ENCODE data around the gene PTTG1IP. TPM values are rescaled to one million over a fixed set of nuclear protein-coding genes. Genes with fewer than 3 reads are reported as not detected.
A peak's percentile ranks its signal among the peaks of the same experiment; 100 is the strongest.

The PTTG1IP gene
- total and polyA plus RNA-seq, 2 donors from 2014 or later = 187 to 378 TPM

DNA sequence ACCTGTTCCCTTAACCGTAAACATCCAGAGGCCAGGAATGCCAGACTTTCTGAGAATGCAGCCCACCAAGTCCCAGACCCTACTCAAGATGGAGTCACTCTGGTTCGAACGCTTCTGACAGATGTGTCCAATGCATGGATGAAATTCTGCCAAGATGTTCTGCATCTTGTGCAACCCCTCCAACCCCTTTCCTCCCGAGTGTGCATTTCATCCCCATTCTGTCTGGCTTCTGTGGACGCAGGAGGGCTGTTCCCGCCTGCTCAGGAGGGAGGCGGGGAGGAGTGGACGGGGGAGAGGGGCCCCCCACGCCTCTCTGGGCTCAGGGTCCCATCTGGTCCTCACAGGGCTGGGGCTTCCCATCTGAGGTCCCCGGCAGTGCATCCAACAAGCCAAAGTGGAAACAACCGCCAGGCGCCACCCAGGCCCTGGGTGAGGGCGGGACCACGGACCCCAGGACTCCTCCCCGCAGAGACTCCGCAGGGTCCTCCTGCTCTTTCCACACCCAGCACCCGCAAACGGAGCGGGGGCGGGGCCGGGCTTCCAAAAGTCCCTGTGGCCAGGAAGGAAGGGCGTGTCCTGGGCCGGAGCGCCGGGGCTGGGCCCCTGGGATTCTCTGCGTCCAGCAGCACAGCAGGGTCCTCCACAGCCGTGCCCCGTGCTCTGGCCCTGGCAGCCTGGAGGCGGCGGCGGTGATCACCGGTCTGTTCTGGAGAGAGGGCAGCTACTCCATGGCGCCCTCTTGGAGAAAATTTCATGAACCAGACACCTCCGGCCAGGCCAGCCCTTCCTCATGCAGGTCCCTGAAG lies 27.9 kb downstream of the PTTG1IP start:
- Histone ChIP-seq H3K4me3 (ENCODE audit: low read length in 3 of 3) (peak overlapping the region in 2 of 3 donors; percentile 1 to 43), H3K9me3 (ENCODE audit: control insufficient read depth in 2 of 3, insufficient read depth in 1 of 3, low read length in 3 of 3) (no peaks in the 10 kb centered on the region), H3K4me1 (ENCODE audit: control insufficient read depth in 2 of 3, insufficient read depth in 2 of 3, low read depth in 1 of 3, low read length in 3 of 3) (peaks cover 0 to 23% (median 9%) of the 10 kb centered on the region in 3 donors), H3K36me3 (ENCODE audit: control insufficient read depth in 2 of 3, insufficient read depth in 3 of 3, low read length in 3 of 3) (peaks cover 0 to 15% (median 9%) of the 10 kb centered on the region in 3 donors), H3K27ac (ENCODE audit: low read depth in 2 of 2, low read length in 2 of 2) (no peak overlapping the region), H3K27me3 (ENCODE audit: control insufficient read depth, insufficient read depth, low read length) (no peaks in the 10 kb centered on the region), H3K9ac (ENCODE audit: low read length in 3 of 3) (no peak overlapping the region)
- FAIRE-seq = no peak
- TF ChIP-seq, protein P1, sequence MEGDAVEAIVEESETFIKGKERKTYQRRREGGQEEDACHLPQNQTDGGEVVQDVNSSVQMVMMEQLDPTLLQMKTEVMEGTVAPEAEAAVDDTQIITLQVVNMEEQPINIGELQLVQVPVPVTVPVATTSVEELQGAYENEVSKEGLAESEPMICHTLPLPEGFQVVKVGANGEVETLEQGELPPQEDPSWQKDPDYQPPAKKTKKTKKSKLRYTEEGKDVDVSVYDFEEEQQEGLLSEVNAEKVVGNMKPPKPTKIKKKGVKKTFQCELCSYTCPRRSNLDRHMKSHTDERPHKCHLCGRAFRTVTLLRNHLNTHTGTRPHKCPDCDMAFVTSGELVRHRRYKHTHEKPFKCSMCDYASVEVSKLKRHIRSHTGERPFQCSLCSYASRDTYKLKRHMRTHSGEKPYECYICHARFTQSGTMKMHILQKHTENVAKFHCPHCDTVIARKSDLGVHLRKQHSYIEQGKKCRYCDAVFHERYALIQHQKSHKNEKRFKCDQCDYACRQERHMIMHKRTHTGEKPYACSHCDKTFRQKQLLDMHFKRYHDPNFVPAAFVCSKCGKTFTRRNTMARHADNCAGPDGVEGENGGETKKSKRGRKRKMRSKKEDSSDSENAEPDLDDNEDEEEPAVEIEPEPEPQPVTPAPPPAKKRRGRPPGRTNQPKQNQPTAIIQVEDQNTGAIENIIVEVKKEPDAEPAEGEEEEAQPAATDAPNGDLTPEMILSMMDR (IDR thresholded peaks at IDR 0.05; ENCODE audit: borderline replicate concordance, extremely low read depth, insufficient read depth) = peak; percentile 23
- intact Hi-C loops (cut with DNase I) = no loop called here
- peak; percentile 67 to 91 (median 82) for DNase-seq

DNA sequence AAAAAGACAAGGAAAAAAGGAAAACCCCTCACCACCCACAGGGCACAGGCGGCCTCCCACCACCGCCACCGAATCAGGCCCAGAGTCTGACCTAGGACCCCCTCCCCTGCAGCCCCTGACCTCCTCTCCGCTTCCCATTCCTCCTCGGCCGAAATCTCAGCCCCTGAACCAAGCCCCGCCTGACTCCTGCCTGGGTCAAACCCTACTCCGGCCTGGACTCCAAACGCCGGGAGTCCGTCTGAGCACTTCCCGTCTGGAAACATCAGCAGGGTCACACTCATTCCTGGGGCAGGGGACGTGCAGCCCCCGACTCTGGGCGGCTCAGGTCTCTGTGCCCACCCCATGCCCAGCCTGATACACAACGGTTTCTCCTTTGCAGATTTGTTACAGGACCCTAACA lies 29.2 kb downstream of the PTTG1IP start:
- FAIRE-seq = no peak
- Histone ChIP-seq H3K4me1 (ENCODE audit: control insufficient read depth in 2 of 3, insufficient read depth in 2 of 3, low read depth in 1 of 3, low read length in 3 of 3) (peaks cover 0 to 15% (median 8%) of the 10 kb centered on the region in 3 donors), H3K4me3 (ENCODE audit: low read length in 3 of 3) (no peak overlapping the region), H3K27me3 (ENCODE audit: control insufficient read depth, insufficient read depth, low read length) (no peaks in the 10 kb centered on the region), H3K27ac (ENCODE audit: low read depth in 2 of 2, low read length in 2 of 2) (no peak overlapping the region), H3K36me3 (ENCODE audit: control insufficient read depth in 2 of 3, insufficient read depth in 3 of 3, low read length in 3 of 3) (peaks cover 0 to 1% (median 1%) of the 10 kb centered on the region in 3 donors), H3K9me3 (ENCODE audit: control insufficient read depth in 2 of 3, insufficient read depth in 1 of 3, low read length in 3 of 3) (no peaks in the 10 kb centered on the region), H3K9ac (ENCODE audit: low read length in 3 of 3) (no peak overlapping the region)
- peak in 1 of 5 donors; percentile 73 for DNase-seq
- TF ChIP-seq, protein P1 (IDR thresholded peaks at IDR 0.05; ENCODE audit: borderline replicate concordance, extremely low read depth, insufficient read depth) = no peak
- intact Hi-C loops (cut with DNase I) = no loop called here

DNA sequence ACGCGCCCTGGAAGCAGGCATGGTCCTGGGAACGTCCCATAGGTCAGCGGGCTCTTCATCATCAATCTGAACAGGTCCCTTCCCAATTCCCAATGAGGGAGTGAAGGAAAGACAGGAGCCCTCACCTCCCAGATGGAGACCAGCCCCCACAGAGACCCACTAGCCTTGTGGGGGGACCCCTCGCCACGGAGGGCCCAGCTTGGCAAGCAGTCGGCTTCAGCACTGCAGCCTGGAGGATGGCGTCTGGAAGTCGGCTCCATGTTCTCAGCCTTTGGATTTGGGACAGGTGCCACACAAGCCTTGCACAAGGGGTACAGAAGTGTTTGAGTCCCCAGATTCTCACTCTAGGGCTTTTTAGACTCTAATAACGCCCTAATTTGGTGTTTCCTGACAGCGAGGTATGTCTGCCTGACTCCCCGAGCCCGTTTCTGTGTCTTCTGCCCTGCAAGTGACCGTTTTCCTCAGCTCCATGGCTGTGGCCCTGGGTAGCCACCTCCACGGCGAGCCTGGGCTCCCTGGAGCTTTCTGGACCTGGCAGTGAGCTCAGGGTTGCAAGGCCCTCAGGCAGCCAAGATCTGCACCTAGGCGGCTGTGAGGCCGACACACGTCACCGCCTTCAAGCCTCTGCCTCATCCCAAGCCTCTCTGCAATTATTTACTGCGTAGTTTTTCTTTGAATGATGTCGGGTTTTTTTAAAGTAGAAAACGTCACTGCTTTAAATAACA lies 30.6 kb downstream of the PTTG1IP start:
- TF ChIP-seq, protein P1 (IDR thresholded peaks at IDR 0.05; ENCODE audit: borderline replicate concordance, extremely low read depth, insufficient read depth) = no peak
- H3K4me3 ChIP-seq (ENCODE audit: low read length in 3 of 3) = no peak overlapping the region
- H3K27me3 ChIP-seq (ENCODE audit: control insufficient read depth, insufficient read depth, low read length) = no peaks in the 10 kb centered on the region
- intact Hi-C loops (cut with DNase I) = no loop called here
- H3K27ac ChIP-seq (ENCODE audit: low read depth in 2 of 2, low read length in 2 of 2) = no peak overlapping the region
- peak in 1 of 5 donors; percentile 55 for DNase-seq
- FAIRE-seq = no peak
- peaks cover 0 to 13% (median 6%) of the 10 kb centered on the region in 3 donors for H3K4me1 ChIP-seq (ENCODE audit: control insufficient read depth in 2 of 3, insufficient read depth in 2 of 3, low read depth in 1 of 3, low read length in 3 of 3)
- no peak overlapping the region for H3K9ac ChIP-seq (ENCODE audit: low read length in 3 of 3)
- H3K9me3 ChIP-seq (ENCODE audit: control insufficient read depth in 2 of 3, insufficient read depth in 1 of 3, low read length in 3 of 3) = no peaks in the 10 kb centered on the region
- H3K36me3 ChIP-seq (ENCODE audit: control insufficient read depth in 2 of 3, insufficient read depth in 3 of 3, low read length in 3 of 3) = no peaks in the 10 kb centered on the region
